Choroid plexus epithelial cell (primary cell): Measurements from ENCODE around the gene IGLL5.
"Not testable (repeated sequence)": the region's sequence is repeated elsewhere in the genome, so short reads cannot be mapped to it uniquely, and the experiment has no call there.

Experiments used
- DNase-seq: peaks from one replicate; pipeline ENCODE4 v3.0.0-alpha.2; 2010; ENCODE audit warnings: low read depth
- H3K4me3 ChIP-seq: 2 replicates; pipeline ENCODE4 v1.5.1; 2011; ENCODE audit warnings: low read depth, mild to moderate bottlenecking, control low read depth, low read length, moderate library complexity
- CTCF ChIP-seq: conservative IDR thresholded peaks from 2 replicates; pipeline ENCODE4 v1.5.1; 2011; ENCODE audit warnings: low read depth, mild to moderate bottlenecking, control low read depth, inconsistent platforms, low read length, moderate library complexity

The IGLL5 gene

GRCh38 chr22:22920910-22921550 lies 33.4 kb downstream of the IGLL5 start:
- DNase-seq: no peak
- TF ChIP-seq CTCF: no peak
- no peak overlapping the region for H3K4me3 ChIP-seq

- TF ChIP-seq CTCF: no peak
- DNase-seq: no peak
- no peak overlapping the region for H3K4me3 ChIP-seq
These were observed 34.0 kb downstream of the IGLL5 start for GRCh38 chr22:22921575-22921974.

- H3K4me3 ChIP-seq, DNase-seq: not testable (repeated sequence)
These were observed 34.7 kb downstream of the IGLL5 start for GRCh38 chr22:22922092-22922953.

GRCh38 chr22:22922954-22923319 lies 35.3 kb downstream of the IGLL5 start:
- no peak for DNase-seq
- H3K4me3 ChIP-seq: no peak overlapping the region
- TF ChIP-seq CTCF: no peak

GRCh38 chr22:22923379-22923778 lies 35.8 kb downstream of the IGLL5 start:
- no peak overlapping the region for H3K4me3 ChIP-seq
- no peak for DNase-seq
- TF ChIP-seq CTCF: no peak

GRCh38 chr22:22923930-22924329 lies 36.3 kb downstream of the IGLL5 start:
- H3K4me3 ChIP-seq: no peak overlapping the region
- DNase-seq: no peak

More at GRCh38 chr22:22923930-22924329, 36.3 kb downstream of the IGLL5 start:
- TF ChIP-seq CTCF: no peak
